ENCODE measurements around the gene EIF4G3.

DNA sequence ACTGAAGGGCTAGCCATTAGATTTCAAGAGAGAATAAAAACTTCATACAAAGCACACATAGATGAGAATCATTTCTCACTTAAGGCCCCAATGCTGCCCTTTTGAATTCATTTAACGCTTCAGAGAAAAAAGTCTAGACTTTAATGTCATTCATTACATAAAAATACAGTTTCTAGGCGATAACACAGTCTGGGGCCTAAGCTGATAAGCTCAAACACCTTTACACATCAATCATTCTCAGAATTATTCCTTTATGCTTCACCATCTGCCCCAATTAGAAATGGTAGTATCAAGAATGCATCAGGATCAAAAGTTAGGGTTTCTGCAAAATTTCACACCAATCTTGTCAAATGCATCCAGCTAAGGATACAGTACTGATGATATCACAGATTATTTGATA lies 289.5 kb downstream of the EIF4G3 start:
- TF ChIP-seq POLR2A (IDR thresholded peaks at IDR 0.05) = no peak
- TF ChIP-seq, protein P1, sequence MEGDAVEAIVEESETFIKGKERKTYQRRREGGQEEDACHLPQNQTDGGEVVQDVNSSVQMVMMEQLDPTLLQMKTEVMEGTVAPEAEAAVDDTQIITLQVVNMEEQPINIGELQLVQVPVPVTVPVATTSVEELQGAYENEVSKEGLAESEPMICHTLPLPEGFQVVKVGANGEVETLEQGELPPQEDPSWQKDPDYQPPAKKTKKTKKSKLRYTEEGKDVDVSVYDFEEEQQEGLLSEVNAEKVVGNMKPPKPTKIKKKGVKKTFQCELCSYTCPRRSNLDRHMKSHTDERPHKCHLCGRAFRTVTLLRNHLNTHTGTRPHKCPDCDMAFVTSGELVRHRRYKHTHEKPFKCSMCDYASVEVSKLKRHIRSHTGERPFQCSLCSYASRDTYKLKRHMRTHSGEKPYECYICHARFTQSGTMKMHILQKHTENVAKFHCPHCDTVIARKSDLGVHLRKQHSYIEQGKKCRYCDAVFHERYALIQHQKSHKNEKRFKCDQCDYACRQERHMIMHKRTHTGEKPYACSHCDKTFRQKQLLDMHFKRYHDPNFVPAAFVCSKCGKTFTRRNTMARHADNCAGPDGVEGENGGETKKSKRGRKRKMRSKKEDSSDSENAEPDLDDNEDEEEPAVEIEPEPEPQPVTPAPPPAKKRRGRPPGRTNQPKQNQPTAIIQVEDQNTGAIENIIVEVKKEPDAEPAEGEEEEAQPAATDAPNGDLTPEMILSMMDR (IDR thresholded peaks at IDR 0.05) = no peak
